K562 (cell line): Measurements from ENCODE around the gene MARVELD1. TPM values are rescaled to one million over a fixed set of nuclear protein-coding genes. Genes with fewer than 3 reads are reported as not detected.
"Not testable (repeated sequence)": the region's sequence is repeated elsewhere in the genome, so short reads cannot be mapped to it uniquely, and the experiment has no call there.

ENCODE experiments used
- ATAC-seq: fragments of 200-7000 bp; cut with Tn5 transposase; 3 replicates; pipeline ENCODE4 v1.9.1; 2020; ENCODE audit warnings: moderate library complexity
- BruUV-seq: library from RNA; stranded (reverse); fragments of 400-500 nt; replicated peaks from 2 replicates; lab custom pipeline; 2021; lab: Mats Ljungman, UMichigan
- CTCF ChIA-PET: fragments of 300-600 bp; formaldehyde crosslinking; extraction: SDS; loops from one replicate; lab custom pipeline; 2021; ENCODE audit warnings: low intra/inter-chr PET ratio; lab: Yijun Ruan, JAX
- POLR2A ChIA-PET: fragments of 300-600, 350-650 bp; sonication (Branson Sonifier 250); formaldehyde crosslinking; extraction: SDS; loops from one replicate; lab custom pipeline; 2021; ENCODE audit warnings: antibody characterized with exemption, inconsistent platforms; lab: Yijun Ruan, JAX
- DNase-seq, 4 experiments: peaks; one replicate each; pipeline versions ENCODE4 v3.0.0 to v3.0.0-alpha.2; 2011 to 2018; ENCODE audit warnings: low spot score in 3 of 4, mixed read lengths in 3 of 4; ENCODE audit errors: extremely low read depth in 1 of 4
- FAIRE-seq: peaks from 2 replicates; lab custom pipeline; 2011; peaks lifted over from hg19 to GRCh38; lab: Jason Lieb, UNC
- H2AFZ ChIP-seq: 2 replicates; pipeline ENCODE4 v1.6.0; 2011; ENCODE audit warnings: low read depth, low read length, control low read depth, inconsistent platforms
- H3K27ac ChIP-seq: fragments of 200-600 bp; 3 replicates; pipeline ENCODE4 v1.8.0; 2011; ENCODE audit warnings: low read depth, mild to moderate bottlenecking, control low read depth, inconsistent platforms, low read length, moderate library complexity, mixed read lengths; ENCODE audit errors: extremely low read depth
- H3K27me3 ChIP-seq, 2 experiments: fragments of 300-600 bp in 1 of 2; 2 replicates in 1 of 2; 3 replicates in 1 of 2; pipeline versions ENCODE4 v1.6.0 to v1.8.0; 2011; ENCODE audit warnings: inconsistent platforms in 2 of 2, low read length in 2 of 2, mild to moderate bottlenecking in 1 of 2, mixed read lengths in 1 of 2, moderate library complexity in 1 of 2; ENCODE audit not compliant: control insufficient read depth in 2 of 2, insufficient read depth in 2 of 2
- H3K36me3 ChIP-seq: fragments of 300-600 bp; 3 replicates; pipeline ENCODE4 v1.8.0; 2011; ENCODE audit warnings: mild to moderate bottlenecking, low read length, inconsistent platforms; ENCODE audit not compliant: control insufficient read depth, insufficient read depth
- H3K4me1 ChIP-seq, 2 experiments: fragments of 200-600 bp in 1 of 2; replicated peaks in 1 of 2; 2 replicates in 1 of 2; 3 replicates in 1 of 2; pipeline versions ENCODE4 v1.5.1 to v1.8.0; 2011; ENCODE audit warnings: inconsistent platforms in 2 of 2, low read length in 2 of 2, mild to moderate bottlenecking in 1 of 2, mixed read lengths in 1 of 2, moderate library complexity in 1 of 2; ENCODE audit not compliant: control insufficient read depth in 2 of 2, insufficient read depth in 2 of 2
- H3K4me2 ChIP-seq: 2 replicates; pipeline ENCODE4 v1.6.1; 2011; ENCODE audit warnings: low read length, control low read depth, inconsistent platforms, mixed read lengths; ENCODE audit not compliant: insufficient read depth
- H3K4me3 ChIP-seq: fragments of 200-600 bp; sonication (generic), shearing (Covaris generic); 2 replicates; pipeline ENCODE4 v1.5.1; 2016; ENCODE audit warnings: control low read depth, inconsistent platforms
- H3K79me2 ChIP-seq: fragments of 200-600 bp; 3 replicates; pipeline ENCODE4 v1.8.0; 2011; ENCODE audit warnings: low read length, inconsistent platforms; ENCODE audit not compliant: control insufficient read depth, insufficient read depth
- H3K9ac ChIP-seq, 2 experiments: 2 replicates each; pipeline versions ENCODE4 v1.6.0 to v1.6.1; 2011; ENCODE audit warnings: low read depth in 2 of 2, low read length in 2 of 2, control low read depth in 1 of 2, inconsistent platforms in 1 of 2, mild to moderate bottlenecking in 1 of 2, mixed read lengths in 1 of 2; ENCODE audit not compliant: insufficient read depth in 1 of 2
- H3K9me1 ChIP-seq: one replicate; pipeline ENCODE4 v1.6.0; 2011; ENCODE audit warnings: inconsistent platforms, mild to moderate bottlenecking, low read length, moderate library complexity; ENCODE audit not compliant: control insufficient read depth, insufficient read depth
- H3K9me3 ChIP-seq: replicated peaks from 2 replicates; pipeline ENCODE4 v1.5.1; 2011; ENCODE audit warnings: low read depth, low read length, inconsistent platforms; ENCODE audit not compliant: control insufficient read depth, insufficient read depth
- H4K20me1 ChIP-seq: replicated peaks from 2 replicates; pipeline ENCODE4 v1.6.1; 2011; ENCODE audit warnings: low read length, inconsistent platforms, mixed read lengths; ENCODE audit not compliant: control insufficient read depth, insufficient read depth
- CSDE1 ChIP-seq, 2 experiments: fragments of 450-650 bp; IDR thresholded peaks; 2 replicates each; pipeline ENCODE4 v1.6.1; 2016; ENCODE audit warnings: mild to moderate bottlenecking in 1 of 2
- ETS1 ChIP-seq: conservative IDR thresholded peaks from 2 replicates; pipeline ENCODE4 v1.6.1; 2011; ENCODE audit warnings: low read depth, mild to moderate bottlenecking, low read length; ENCODE audit not compliant: control insufficient read depth
- KDM1A ChIP-seq, 2 experiments: fragments of 450-650 bp; IDR thresholded peaks; 2 replicates each; pipeline ENCODE4 v1.6.1; 2016; ENCODE audit warnings: mild to moderate bottlenecking in 2 of 2
- NFE2 ChIP-seq: IDR thresholded peaks from 2 replicates; pipeline ENCODE4 v1.6.1; 2014; ENCODE audit warnings: antibody characterized with exemption, low read depth
- NUFIP1 ChIP-seq: fragments of 450-650 bp; IDR thresholded peaks from 2 replicates; pipeline ENCODE4 v1.6.1; 2018; ENCODE audit not compliant: partially characterized antibody
- PREB ChIP-seq: sonication (generic); formaldehyde crosslinking; IDR thresholded peaks from 2 replicates; pipeline ENCODE4 v1.8.1; 2023; ENCODE audit warnings: mild to moderate bottlenecking, missing genetic modification reagents
- SREBF1 ChIP-seq: fragments of 150-350 bp; IDR thresholded peaks from 2 replicates; pipeline ENCODE4 v1.6.1; 2014; ENCODE audit warnings: antibody characterized with exemption, low read depth, low read length, borderline replicate concordance
- TCF3 ChIP-seq: sonication (generic); formaldehyde crosslinking; IDR thresholded peaks from 2 replicates; pipeline ENCODE4 v1.4.0; 2020; ENCODE audit warnings: mild to moderate bottlenecking, missing genetic modification reagents
- THRA ChIP-seq: fragments of 450-650 bp; IDR thresholded peaks from 2 replicates; pipeline ENCODE4 v1.6.1; 2017; ENCODE audit warnings: mild to moderate bottlenecking, moderate library complexity
- ZNF12 ChIP-seq: sonication (generic); formaldehyde crosslinking; IDR thresholded peaks from 2 replicates; pipeline ENCODE4 v1.4.0; 2020; ENCODE audit warnings: mild to moderate bottlenecking, missing genetic modification reagents
- WGBS: fragments of 100-300 bp; shearing (Covaris generic); methylation state at CpG from one replicate; pipeline ENCODE4 v1.1.6; 2016; ENCODE audit warnings: low coverage, mixed read lengths; ENCODE audit not compliant: insufficient coverage; ENCODE audit errors: missing lambda C conversion rate; 5-methylcytosine and 5-hydroxymethylcytosine counted together
- in situ Hi-C: fragments of 300-500 bp; cut with MboI; formaldehyde crosslinking; loops from 4 replicates; pipeline ENCODE4 v1.15.0; 2018; ENCODE audit warnings: inconsistent platforms, mixed read lengths
- intact Hi-C: fragments of 100-400 bp; cut with micrococcal nuclease; formaldehyde crosslinking; loops from 2 replicates; pipeline ENCODE4 v1.14.2; 2022
- polyA plus RNA-seq, 8 experiments: library from polyadenylated mRNA; depleted of rRNA in 4 of 8; stranded (reverse) in 5 of 8; unstranded in 3 of 8; fragments of >200 nt; fragmentation: Nextera tagmentation in 2 of 8; fragmentation: Illumina TruSeq in 1 of 8; extraction: Ambion mirVana in 2 of 8; extraction: Trizol in 1 of 8; gene quantifications; 2 replicates each; pipeline versions ENCODE4 v1.2.1 to v1.2.3, GENCODE V29; 2011 to 2014; ENCODE audit warnings: inconsistent platforms in 1 of 8, missing spikeins in 1 of 8
- total RNA-seq, 7 experiments: library from RNA; depleted of rRNA in 6 of 7; stranded (reverse); fragments of >200 nt in 6 of 7; fragmentation: Illumina TruSeq in 2 of 7; extraction: Trizol in 2 of 7; gene quantifications; 2 replicates each; pipeline versions ENCODE4 v1.2.1 to v1.2.3, GENCODE V29; 2011 to 2021; ENCODE audit warnings: low replicate concordance in 1 of 7

The MARVELD1 gene
- total and polyA plus RNA-seq, 9 of the 15 experiments (the other 6 are each of a cell fraction or from before 2014, with no cell fraction given): 2.7 to 12.5 (median 5.3) TPM

GRCh38 chr10:97689559-97690020 lies 23.9 kb upstream of the MARVELD1 start (continued):
- TF ChIP-seq PREB (CRISPR knock-in tag) (no peak), CSDE1 (IDR thresholded peaks at IDR 0.05) (no peak), KDM1A (IDR thresholded peaks at IDR 0.05) (no peak), SREBF1 (no peak), NUFIP1 (no peak), ZNF12 (CRISPR knock-in tag) (no peak), TCF3 (CRISPR knock-in tag) (peak; percentile 15; the same call in 1 of the 2 replicates)

- in situ Hi-C loops: no loop called here
- no peak for ATAC-seq
- peaks cover 17% of the 10 kb centered on the region for H3K79me2 ChIP-seq
- peaks cover 28 to 38% of the 10 kb centered on the region in 2 experiments; a peak in 4 of 5 replicates for H3K4me1 ChIP-seq
- no peaks in the 10 kb centered on the region for H4K20me1 ChIP-seq
- no peak overlapping the region; a peak in 1 of 4 replicates for H3K9ac ChIP-seq
- ChIA-PET POLR2A (no interaction called here), CTCF (no interaction called here)
- no peaks in the 10 kb centered on the region for H3K9me1 ChIP-seq
- no peaks in the 10 kb centered on the region for H3K36me3 ChIP-seq
- H3K27ac ChIP-seq: peak overlapping the region; percentile 66; the same call in 2 of the 3 replicates
- intact Hi-C loops: no loop called here
- no peak overlapping the region for H3K4me2 ChIP-seq
- peak overlapping the region; percentile 89 for H2AFZ ChIP-seq
- TF ChIP-seq NFE2: no peak
- TF ChIP-seq ETS1: no peak
- TF ChIP-seq THRA: no peak
- no peak overlapping the region for H3K4me3 ChIP-seq
- H3K27me3 ChIP-seq: no peaks in the 10 kb centered on the region
- no peak for FAIRE-seq
- BruUV-seq: no TSS peak
- WGBS: 64% methylated on average over 3 of the region's 3 CpGs
- H3K9me3 ChIP-seq: no peaks in the 10 kb centered on the region
- no peak for DNase-seq
Observed at GRCh38 chr10:97690133-97690532, 23.4 kb upstream of the MARVELD1 start.

GRCh38 chr10:97698072-97698655 lies 15.4 kb upstream of the MARVELD1 start:
- in situ Hi-C loops, H3K27me3 ChIP-seq, H3K79me2 ChIP-seq, ATAC-seq, H4K20me1 ChIP-seq, H3K27ac ChIP-seq, CTCF ChIA-PET, H3K4me1 ChIP-seq, H2AFZ ChIP-seq, intact Hi-C loops, H3K36me3 ChIP-seq, H3K4me3 ChIP-seq, H3K4me2 ChIP-seq, DNase-seq, H3K9ac ChIP-seq, FAIRE-seq, H3K9me3 ChIP-seq, H3K9me1 ChIP-seq, BruUV-seq: not testable (repeated sequence)
- POLR2A ChIA-PET: interaction anchor here (1.6 to 1.9 kb wide), 2 partner anchors 9 to 14 kb away, joined by 5 read pairs; no protein-coding TSS in a partner anchor
- WGBS: 62% methylated on average over 10 of the region's 11 CpGs
